KMS-11 (cell line): ENCODE results near the gene CARD8.
"Not testable (repeated sequence)": the region's sequence is repeated elsewhere in the genome, so short reads cannot be mapped to it uniquely, and the experiment has no call there.

Source experiments
- H2AFZ ChIP-seq: fragments of 200-600 bp; sonication (generic); 2 replicates; pipeline ENCODE4 v1.6.1; 2016; ENCODE audit warnings: antibody characterized with exemption, mixed run types, low read depth
- H3K27ac ChIP-seq: fragments of 200-600 bp; sonication (generic); 2 replicates; pipeline ENCODE4 v1.6.1; 2016; ENCODE audit warnings: mild to moderate bottlenecking, mixed run types
- H3K27me3 ChIP-seq: fragments of 200-600 bp; sonication (generic); 2 replicates; pipeline ENCODE4 v1.6.1; 2017; ENCODE audit warnings: mild to moderate bottlenecking, low read depth, mixed run types, moderate library complexity; ENCODE audit not compliant: insufficient read depth
- H3K36me3 ChIP-seq: fragments of 200-600 bp; sonication (generic); 2 replicates; pipeline ENCODE4 v1.6.1; 2017; ENCODE audit warnings: mild to moderate bottlenecking, mixed run types; ENCODE audit not compliant: insufficient read depth
- H3K4me1 ChIP-seq: fragments of 200-600 bp; sonication (generic); 2 replicates; pipeline ENCODE4 v1.6.1; 2016; ENCODE audit warnings: mild to moderate bottlenecking, low read depth, mixed run types; ENCODE audit not compliant: poor library complexity, severe bottlenecking
- H3K4me2 ChIP-seq: fragments of 200-600 bp; sonication (generic); 2 replicates; pipeline ENCODE4 v1.7.0; 2016; ENCODE audit warnings: mild to moderate bottlenecking, mixed run types
- H3K4me3 ChIP-seq: fragments of 200-600 bp; sonication (generic); IDR thresholded peaks from 2 replicates; pipeline ENCODE4 v1.6.1; 2017; ENCODE audit warnings: low read depth, low read length, mixed read lengths; ENCODE audit not compliant: insufficient read depth
- H3K79me2 ChIP-seq: fragments of 200-600 bp; sonication (generic); 2 replicates; pipeline ENCODE4 v1.6.1; 2016; ENCODE audit warnings: low read depth, mixed run types; ENCODE audit not compliant: insufficient read depth
- H3K9ac ChIP-seq: fragments of 200-600 bp; sonication (generic); 2 replicates; pipeline ENCODE4 v1.6.1; 2016; ENCODE audit warnings: mild to moderate bottlenecking, mixed run types
- H4K20me1 ChIP-seq: fragments of 200-600 bp; sonication (generic); 2 replicates; pipeline ENCODE4 v1.6.1; 2016; ENCODE audit warnings: mild to moderate bottlenecking, mixed run types; ENCODE audit not compliant: insufficient read depth
- TF ChIP-seq, protein P1 (sequence below): fragments of 200-600 bp; sonication (generic); conservative IDR thresholded peaks from 2 replicates; pipeline ENCODE4 v1.6.1; 2017; ENCODE audit warnings: low read depth, mild to moderate bottlenecking, antibody characterized with exemption, low read length, moderate library complexity, mixed read lengths

The CARD8 gene

DNA sequence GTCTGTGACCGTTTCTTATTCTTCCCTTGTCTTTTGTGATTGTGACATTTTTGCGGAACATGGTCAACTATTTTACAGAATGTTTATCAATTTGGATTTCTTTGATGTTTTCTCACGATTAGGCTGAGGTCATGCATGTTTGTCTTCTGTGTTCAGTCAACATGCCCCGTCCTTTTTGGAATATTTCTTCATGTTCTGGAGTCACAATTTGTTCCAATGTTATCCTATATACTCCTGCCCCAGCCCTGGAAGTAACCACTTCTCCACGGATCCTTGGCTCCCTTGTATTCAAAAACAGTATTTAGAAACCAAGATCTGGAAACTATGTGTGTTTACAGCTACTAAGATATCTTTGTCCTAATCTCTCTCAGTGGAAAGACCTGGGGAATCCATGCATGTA lies 9.6 kb downstream of the CARD8 start:
- Histone ChIP-seq H3K79me2 (no peaks in the 10 kb centered on the region), H3K9ac (no peak overlapping the region), H3K4me1 (no peaks in the 10 kb centered on the region), H4K20me1 (no peaks in the 10 kb centered on the region), H3K27ac (no peak overlapping the region), H3K4me2 (no peak overlapping the region), H3K27me3 (no peaks in the 10 kb centered on the region), H2AFZ (no peak overlapping the region), H3K4me3 (no peak overlapping the region), H3K36me3 (no peaks in the 10 kb centered on the region)
- TF ChIP-seq, protein P1, sequence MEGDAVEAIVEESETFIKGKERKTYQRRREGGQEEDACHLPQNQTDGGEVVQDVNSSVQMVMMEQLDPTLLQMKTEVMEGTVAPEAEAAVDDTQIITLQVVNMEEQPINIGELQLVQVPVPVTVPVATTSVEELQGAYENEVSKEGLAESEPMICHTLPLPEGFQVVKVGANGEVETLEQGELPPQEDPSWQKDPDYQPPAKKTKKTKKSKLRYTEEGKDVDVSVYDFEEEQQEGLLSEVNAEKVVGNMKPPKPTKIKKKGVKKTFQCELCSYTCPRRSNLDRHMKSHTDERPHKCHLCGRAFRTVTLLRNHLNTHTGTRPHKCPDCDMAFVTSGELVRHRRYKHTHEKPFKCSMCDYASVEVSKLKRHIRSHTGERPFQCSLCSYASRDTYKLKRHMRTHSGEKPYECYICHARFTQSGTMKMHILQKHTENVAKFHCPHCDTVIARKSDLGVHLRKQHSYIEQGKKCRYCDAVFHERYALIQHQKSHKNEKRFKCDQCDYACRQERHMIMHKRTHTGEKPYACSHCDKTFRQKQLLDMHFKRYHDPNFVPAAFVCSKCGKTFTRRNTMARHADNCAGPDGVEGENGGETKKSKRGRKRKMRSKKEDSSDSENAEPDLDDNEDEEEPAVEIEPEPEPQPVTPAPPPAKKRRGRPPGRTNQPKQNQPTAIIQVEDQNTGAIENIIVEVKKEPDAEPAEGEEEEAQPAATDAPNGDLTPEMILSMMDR, result no peak

DNA sequence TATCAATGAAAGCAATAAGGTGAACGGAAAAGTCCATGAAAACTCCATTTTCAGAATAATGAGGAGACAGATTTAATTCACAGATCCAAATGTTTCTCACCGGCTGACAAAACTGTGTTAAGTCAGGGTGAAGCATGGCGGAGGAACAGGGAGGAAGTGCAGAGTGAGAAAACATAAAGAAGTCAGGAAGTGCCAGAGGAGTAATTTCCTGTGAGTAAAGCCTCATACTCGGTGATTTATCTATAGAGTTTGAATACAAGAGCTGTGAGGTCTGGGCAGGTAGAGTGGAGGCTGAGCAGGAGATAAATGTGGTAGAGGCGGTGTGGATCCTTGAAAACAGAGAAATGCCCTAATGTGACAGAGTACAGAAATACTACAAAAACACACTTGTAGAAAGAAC lies 11.4 kb downstream of the CARD8 start:
- H3K4me1 ChIP-seq, result no peaks in the 10 kb centered on the region
- no peak overlapping the region for H2AFZ ChIP-seq
- no peaks in the 10 kb centered on the region for H3K27me3 ChIP-seq
- H3K79me2 ChIP-seq, result no peaks in the 10 kb centered on the region
- H3K4me3 ChIP-seq, result no peak overlapping the region
- TF ChIP-seq, protein P1, result no peak
- H3K36me3 ChIP-seq, result no peaks in the 10 kb centered on the region
- no peaks in the 10 kb centered on the region for H4K20me1 ChIP-seq
- H3K27ac ChIP-seq, result no peak overlapping the region
- H3K9ac ChIP-seq, result no peak overlapping the region
- H3K4me2 ChIP-seq, result no peak overlapping the region

DNA sequence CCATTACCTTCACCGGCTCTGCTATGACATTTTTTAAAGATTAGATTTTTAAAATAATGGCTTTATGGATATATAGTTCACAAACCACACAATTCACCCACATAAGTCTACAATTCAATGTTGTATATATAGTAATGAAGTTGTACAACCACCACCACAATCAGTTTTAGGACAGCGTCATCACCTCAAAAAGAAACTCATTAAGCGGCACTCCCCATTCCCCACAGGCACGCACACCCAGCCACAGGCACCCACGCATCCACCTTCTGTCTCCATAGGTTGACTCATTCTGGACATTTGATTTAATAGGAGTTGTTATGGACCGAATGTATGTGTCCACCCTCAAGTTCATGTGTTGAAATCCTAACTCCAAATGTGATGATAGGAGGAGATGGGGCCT lies 13.9 kb downstream of the CARD8 start:
- not testable (repeated sequence) for H3K36me3 ChIP-seq, H3K27ac ChIP-seq, H3K9ac ChIP-seq, H3K4me3 ChIP-seq, H3K4me2 ChIP-seq, H3K4me1 ChIP-seq, H3K27me3 ChIP-seq, H4K20me1 ChIP-seq, H2AFZ ChIP-seq, H3K79me2 ChIP-seq

DNA sequence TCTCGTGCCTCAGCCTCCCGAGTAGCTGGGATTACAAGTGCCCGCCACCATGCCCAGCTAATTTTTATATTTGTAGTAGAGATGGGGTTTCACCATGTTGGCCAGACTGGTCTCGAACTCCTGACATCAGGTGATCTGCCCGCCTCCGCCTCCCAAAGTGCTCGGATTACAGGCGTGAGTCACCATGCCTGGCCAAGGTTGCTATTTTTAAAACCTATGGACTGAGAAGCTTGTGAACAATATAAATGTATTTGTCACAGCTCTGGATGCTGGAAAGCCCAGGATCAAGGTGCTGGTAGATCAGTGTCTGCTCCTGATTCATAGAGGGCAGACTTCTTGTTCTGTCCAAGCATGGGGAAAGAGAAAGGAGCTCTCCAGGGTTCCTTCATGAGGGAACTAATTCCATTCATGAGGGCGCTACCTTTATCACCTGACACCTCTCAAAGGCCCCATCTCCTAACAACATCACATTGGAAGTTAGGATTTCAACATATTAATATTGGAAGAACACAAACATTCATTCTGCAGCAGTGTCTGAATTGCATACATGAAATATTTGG lies 16.1 kb downstream of the CARD8 start:
- Histone ChIP-seq H3K4me1 (no peaks in the 10 kb centered on the region), H4K20me1 (no peaks in the 10 kb centered on the region), H3K36me3 (no peaks in the 10 kb centered on the region), H3K4me2 (no peak overlapping the region), H2AFZ (no peak overlapping the region), H3K79me2 (no peaks in the 10 kb centered on the region), H3K27ac (no peak overlapping the region), H3K9ac (no peak overlapping the region), H3K4me3 (no peak overlapping the region), H3K27me3 (no peaks in the 10 kb centered on the region)
- TF ChIP-seq, protein P1, result no peak

DNA sequence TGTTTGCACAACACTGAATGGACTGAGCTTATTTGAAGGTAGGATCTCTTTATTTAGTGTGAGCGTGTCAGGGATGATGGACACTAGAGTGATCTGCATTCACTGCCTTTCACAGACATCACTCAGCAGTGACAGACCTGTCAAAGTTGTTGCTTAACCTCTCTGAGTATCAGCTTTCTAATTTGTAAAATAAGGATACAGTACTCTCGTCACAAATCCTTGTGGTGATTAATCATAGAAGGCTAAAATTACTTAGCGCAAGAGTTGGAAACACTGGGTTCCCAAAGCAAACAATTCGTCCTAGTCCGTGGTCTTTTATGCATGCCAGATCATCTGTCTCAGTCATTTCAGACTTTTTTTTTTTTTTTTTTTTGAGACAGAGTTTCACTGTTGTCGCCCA lies 16.6 kb downstream of the CARD8 start:
- Histone ChIP-seq H3K4me3 (no peak overlapping the region), H3K9ac (no peak overlapping the region), H3K4me2 (no peak overlapping the region), H4K20me1 (no peaks in the 10 kb centered on the region), H3K27ac (no peak overlapping the region), H2AFZ (no peak overlapping the region), H3K4me1 (no peaks in the 10 kb centered on the region), H3K27me3 (no peaks in the 10 kb centered on the region), H3K79me2 (no peaks in the 10 kb centered on the region), H3K36me3 (no peaks in the 10 kb centered on the region)
- TF ChIP-seq, protein P1, result no peak
